Kidney epithelial cell (primary cell): ENCODE results near the gene WDR86. TPM values are rescaled to one million over a fixed set of nuclear protein-coding genes. Genes with fewer than 3 reads are reported as not detected.

Experiments
- DNase-seq: peaks from one replicate; pipeline ENCODE4 v3.0.0-alpha.2; 2010; ENCODE audit warnings: low read depth
- H3K27me3 ChIP-seq: 2 replicates; pipeline ENCODE4 v1.6.0; 2011; ENCODE audit warnings: low read length; ENCODE audit not compliant: control insufficient read depth, insufficient read depth
- H3K36me3 ChIP-seq: 2 replicates; pipeline ENCODE4 v1.5.1; 2011; ENCODE audit warnings: low read length; ENCODE audit not compliant: control insufficient read depth, insufficient read depth
- H3K4me3 ChIP-seq: 2 replicates; pipeline ENCODE4 v1.5.1; 2011; ENCODE audit warnings: low read depth, mild to moderate bottlenecking, control low read depth, low read length
- CTCF ChIP-seq: IDR thresholded peaks from 2 replicates; pipeline ENCODE4 v1.5.1; 2011; ENCODE audit warnings: mild to moderate bottlenecking, moderate library complexity, low read length, control low read depth, inconsistent platforms; ENCODE audit not compliant: insufficient read depth, poor library complexity, severe bottlenecking
- total RNA-seq: library from RNA; depleted of rRNA; stranded (reverse); fragments of >200 nt; gene quantifications from 2 replicates; pipeline ENCODE4 v1.2.3, GENCODE V29; 2015

WDR86 gene
- total RNA-seq, 1 donor from 2014 or later, result 19.6 TPM

- H3K36me3 ChIP-seq, result no peaks in the 10 kb centered on the region
- H3K4me3 ChIP-seq, result no peak overlapping the region
- TF ChIP-seq CTCF, result no peak
- DNase-seq, result no peak
- H3K27me3 ChIP-seq, result no peaks in the 10 kb centered on the region
These were observed 72.5 kb downstream of the WDR86 start for GRCh38 chr7:151337346-151337745.

- no peak for TF ChIP-seq CTCF
- no peak for DNase-seq
- H3K27me3 ChIP-seq, result no peaks in the 10 kb centered on the region
- H3K36me3 ChIP-seq, result no peaks in the 10 kb centered on the region
- no peak overlapping the region for H3K4me3 ChIP-seq
These were observed 73.7 kb downstream of the WDR86 start for GRCh38 chr7:151336027-151336708.

DNA sequence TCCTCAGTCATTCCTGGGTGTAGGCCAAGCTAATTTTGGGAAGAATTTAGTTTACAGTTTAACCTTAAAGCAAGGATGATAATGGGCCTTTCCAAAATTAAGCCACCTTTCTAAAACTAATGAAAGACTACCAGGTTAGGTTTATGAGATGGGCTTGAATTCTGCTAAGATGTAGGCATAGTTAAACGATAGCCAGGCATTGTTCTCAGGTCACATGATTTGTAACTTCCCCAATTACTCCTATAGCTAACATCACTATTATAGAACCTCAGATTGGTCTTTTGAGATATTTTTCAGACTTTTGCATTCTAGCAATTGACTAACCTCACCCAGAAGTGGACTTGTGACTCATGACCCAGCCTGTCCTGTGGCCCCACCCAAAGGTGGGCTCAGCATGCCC is 75.2 kb downstream of the WDR86 start:
- no peak for TF ChIP-seq CTCF
- no peak for DNase-seq
- Histone ChIP-seq H3K27me3 (no peaks in the 10 kb centered on the region), H3K4me3 (no peak overlapping the region), H3K36me3 (no peaks in the 10 kb centered on the region)

Other genes with a start within 250 kb of the WDR86 start
- not detected in 2 replicates for gene GBX1, start 242.3 kb downstream of the WDR86 start, total RNA-seq
- not detected in 2 replicates for gene ASB10, start 222.8 kb downstream of the WDR86 start, total RNA-seq
- not detected in 2 replicates for gene H2BK1, start 199.6 kb downstream of the WDR86 start, total RNA-seq
- gene ABCF2, start 182.8 kb downstream of the WDR86 start, total RNA-seq, result 75.4 and 78.9 TPM in 2 replicates
- 60.0 and 83.9 TPM in 2 replicates for gene CHPF2, start 177.6 kb downstream of the WDR86 start, total RNA-seq
- 12.6 and 28.7 TPM in 2 replicates for gene SMARCD3, start 161.3 kb downstream of the WDR86 start, total RNA-seq
- gene NUB1, start 68.2 kb downstream of the WDR86 start, total RNA-seq, result 48.5 and 60.2 TPM in 2 replicates
- gene CRYGN, start 30.1 kb upstream of the WDR86 start, total RNA-seq, result 0.84 and 2.1 TPM in 2 replicates
- gene RHEB, start 109.9 kb upstream of the WDR86 start, total RNA-seq, result 99.7 and 139 TPM in 2 replicates